ENCODE results near the gene MS4A1. TPM values are rescaled to one million over a fixed set of nuclear protein-coding genes. Genes with fewer than 3 reads are reported as not detected.

Gene MS4A1
- total and polyA plus RNA-seq, 2 of the 8 experiments (the other 6 are each of a cell fraction or from before 2014, with no cell fraction given), result not detected

DNA sequence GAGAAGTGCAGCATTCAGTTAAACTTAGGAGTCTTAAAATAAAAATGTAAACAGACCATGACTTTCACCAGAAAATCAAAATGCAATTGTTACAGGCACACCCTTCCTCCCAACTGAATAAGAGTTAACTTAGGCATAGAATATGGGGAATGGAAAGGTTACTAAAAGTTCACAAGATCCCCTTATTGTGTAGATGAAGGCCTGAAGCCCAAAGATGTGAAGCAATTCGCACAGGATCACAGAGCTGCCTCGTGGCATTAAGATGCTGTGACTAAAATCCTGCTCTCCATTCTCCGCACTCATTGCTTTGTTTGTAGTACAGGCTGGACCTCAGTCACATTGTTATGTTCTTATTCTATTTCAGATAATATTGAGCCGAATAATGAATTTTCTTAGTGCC lies 22.2 kb upstream of the MS4A1 start (continued):
- TF ChIP-seq, protein P1, sequence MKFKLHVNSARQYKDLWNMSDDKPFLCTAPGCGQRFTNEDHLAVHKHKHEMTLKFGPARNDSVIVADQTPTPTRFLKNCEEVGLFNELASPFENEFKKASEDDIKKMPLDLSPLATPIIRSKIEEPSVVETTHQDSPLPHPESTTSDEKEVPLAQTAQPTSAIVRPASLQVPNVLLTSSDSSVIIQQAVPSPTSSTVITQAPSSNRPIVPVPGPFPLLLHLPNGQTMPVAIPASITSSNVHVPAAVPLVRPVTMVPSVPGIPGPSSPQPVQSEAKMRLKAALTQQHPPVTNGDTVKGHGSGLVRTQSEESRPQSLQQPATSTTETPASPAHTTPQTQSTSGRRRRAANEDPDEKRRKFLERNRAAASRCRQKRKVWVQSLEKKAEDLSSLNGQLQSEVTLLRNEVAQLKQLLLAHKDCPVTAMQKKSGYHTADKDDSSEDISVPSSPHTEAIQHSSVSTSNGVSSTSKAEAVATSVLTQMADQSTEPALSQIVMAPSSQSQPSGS (IDR thresholded peaks at IDR 0.05; ENCODE audit: low read length), result no peak
- TF ChIP-seq RXRA (IDR thresholded peaks at IDR 0.05; ENCODE audit: insufficient read depth, low read depth, low read length) (no peak), SP1 (IDR thresholded peaks at IDR 0.05; ENCODE audit: low read depth, low read length) (no peak), MAFK (IDR thresholded peaks at IDR 0.05; ENCODE audit: low read depth, low read length) (no peak), NRF1 (IDR thresholded peaks at IDR 0.05; ENCODE audit: low read depth, low read length) (no peak), CTBP2 (IDR thresholded peaks at IDR 0.05; ENCODE audit: borderline replicate concordance, insufficient read depth, insufficient read length, low read length) (no peak), CBX5 (IDR thresholded peaks at IDR 0.05; ENCODE audit: low read depth, low read length) (no peak), EGR1 (IDR thresholded peaks at IDR 0.05; ENCODE audit: borderline replicate concordance, low read depth, low read length) (no peak)
- TF ChIP-seq, protein P2, sequence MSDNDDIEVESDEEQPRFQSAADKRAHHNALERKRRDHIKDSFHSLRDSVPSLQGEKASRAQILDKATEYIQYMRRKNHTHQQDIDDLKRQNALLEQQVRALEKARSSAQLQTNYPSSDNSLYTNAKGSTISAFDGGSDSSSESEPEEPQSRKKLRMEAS (IDR thresholded peaks at IDR 0.05), result no peak

All from H1 (cell line).